ENCODE measurements around the gene NAA40. TPM values are rescaled to one million over a fixed set of nuclear protein-coding genes. Genes with fewer than 3 reads are reported as not detected.
"Not testable (repeated sequence)": the region's sequence is repeated elsewhere in the genome, so short reads cannot be mapped to it uniquely, and the experiment has no call there.

NAA40 gene
- total RNA-seq, 1 donor from 2014 or later: 64.5 TPM

DNA sequence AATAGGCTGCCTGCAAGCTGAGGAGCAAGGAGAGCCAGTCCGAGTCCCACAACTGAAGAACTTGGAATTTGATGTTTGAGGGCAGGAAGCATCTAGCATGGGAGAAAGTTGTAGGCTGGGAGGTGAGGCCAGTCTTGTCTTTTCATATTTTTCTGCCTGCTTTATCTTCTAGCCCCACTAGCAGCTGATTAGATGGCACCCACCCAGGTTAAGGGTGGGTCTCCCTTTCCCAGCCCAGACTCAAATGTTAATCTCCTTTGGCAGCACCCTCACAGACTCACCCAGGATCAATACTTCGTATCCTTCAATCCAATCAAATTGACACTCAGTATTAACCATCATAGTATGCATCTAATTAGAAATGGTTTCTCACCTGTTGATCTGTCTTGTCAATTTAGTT is 30.7 kb downstream of the NAA40 start:
- peaks cover 3% of the 10 kb centered on the region for H3K9me3 Mint-ChIP-seq
- DNase-seq (ENCODE audit: low read depth, low spot score): no peak
- no peaks in the 10 kb centered on the region for H3K27me3 Mint-ChIP-seq (ENCODE audit: low read depth)
- TF ChIP-seq, protein P1, sequence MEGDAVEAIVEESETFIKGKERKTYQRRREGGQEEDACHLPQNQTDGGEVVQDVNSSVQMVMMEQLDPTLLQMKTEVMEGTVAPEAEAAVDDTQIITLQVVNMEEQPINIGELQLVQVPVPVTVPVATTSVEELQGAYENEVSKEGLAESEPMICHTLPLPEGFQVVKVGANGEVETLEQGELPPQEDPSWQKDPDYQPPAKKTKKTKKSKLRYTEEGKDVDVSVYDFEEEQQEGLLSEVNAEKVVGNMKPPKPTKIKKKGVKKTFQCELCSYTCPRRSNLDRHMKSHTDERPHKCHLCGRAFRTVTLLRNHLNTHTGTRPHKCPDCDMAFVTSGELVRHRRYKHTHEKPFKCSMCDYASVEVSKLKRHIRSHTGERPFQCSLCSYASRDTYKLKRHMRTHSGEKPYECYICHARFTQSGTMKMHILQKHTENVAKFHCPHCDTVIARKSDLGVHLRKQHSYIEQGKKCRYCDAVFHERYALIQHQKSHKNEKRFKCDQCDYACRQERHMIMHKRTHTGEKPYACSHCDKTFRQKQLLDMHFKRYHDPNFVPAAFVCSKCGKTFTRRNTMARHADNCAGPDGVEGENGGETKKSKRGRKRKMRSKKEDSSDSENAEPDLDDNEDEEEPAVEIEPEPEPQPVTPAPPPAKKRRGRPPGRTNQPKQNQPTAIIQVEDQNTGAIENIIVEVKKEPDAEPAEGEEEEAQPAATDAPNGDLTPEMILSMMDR (conservative IDR thresholded peaks at IDR 0.05): no peak
- H3K27ac Mint-ChIP-seq (ENCODE audit: unreplicated experiment): no peak overlapping the region
- peaks cover 21% of the 10 kb centered on the region for H3K4me1 Mint-ChIP-seq
- peaks cover 2% of the 10 kb centered on the region for H3K36me3 Mint-ChIP-seq (ENCODE audit: low read depth)
- peak overlapping the region; percentile 13 for H3K4me3 Mint-ChIP-seq

DNA sequence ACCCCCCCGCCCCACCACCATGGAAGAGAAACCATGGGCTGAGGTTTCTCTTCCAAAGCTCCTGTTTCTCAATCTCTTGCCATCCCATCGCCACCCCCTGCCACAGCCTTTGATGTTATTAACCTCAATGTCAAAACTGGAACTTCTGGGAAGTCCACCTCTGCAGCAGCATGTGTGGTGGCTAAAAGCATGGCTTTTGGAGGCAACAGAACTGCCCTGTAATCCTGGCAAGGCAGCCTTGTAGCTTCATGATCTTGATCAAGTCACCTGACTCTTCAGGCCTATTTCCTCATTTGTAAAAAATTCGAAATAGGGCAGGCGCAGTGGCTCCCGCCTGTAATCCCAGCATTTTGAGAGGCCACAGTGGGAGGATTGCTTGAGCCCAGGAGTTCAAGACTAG is 32.1 kb downstream of the NAA40 start:
- Mint-ChIP-seq H3K27me3 (ENCODE audit: low read depth) (no peaks in the 10 kb centered on the region), H3K9me3 (peaks cover 3% of the 10 kb centered on the region), H3K27ac (ENCODE audit: unreplicated experiment) (no peak overlapping the region), H3K36me3 (ENCODE audit: low read depth) (peaks cover 3% of the 10 kb centered on the region), H3K4me3 (no peak overlapping the region), H3K4me1 (peaks cover 26% of the 10 kb centered on the region)
- TF ChIP-seq, protein P1 (conservative IDR thresholded peaks at IDR 0.05): no peak
- no peak for DNase-seq (ENCODE audit: low read depth, low spot score)

DNA sequence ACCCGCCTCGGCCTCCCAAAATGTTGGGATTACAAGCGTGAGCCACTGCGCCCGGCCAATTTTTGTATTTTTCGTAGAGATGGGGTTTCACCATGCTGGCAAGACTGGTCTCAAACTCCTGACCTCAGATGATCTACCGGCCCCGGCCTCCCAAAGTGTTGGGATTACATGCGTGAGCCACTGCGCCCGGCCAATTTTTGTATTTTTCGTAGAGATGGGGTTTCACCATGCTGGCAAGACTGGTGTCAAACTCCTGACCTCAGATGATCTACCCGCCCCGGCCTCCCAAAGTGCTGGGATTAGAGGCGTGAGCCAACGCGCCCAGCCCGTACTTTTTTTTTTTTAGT is 35.1 kb downstream of the NAA40 start:
- not testable (repeated sequence) for H3K9me3 Mint-ChIP-seq; H3K36me3 Mint-ChIP-seq (ENCODE audit: low read depth); H3K27ac Mint-ChIP-seq (ENCODE audit: unreplicated experiment); DNase-seq (ENCODE audit: low read depth, low spot score); H3K27me3 Mint-ChIP-seq (ENCODE audit: low read depth)
- Mint-ChIP-seq H3K4me3 (peak overlapping the region; percentile 100), H3K4me1 (peaks cover 41% of the 10 kb centered on the region)

DNA sequence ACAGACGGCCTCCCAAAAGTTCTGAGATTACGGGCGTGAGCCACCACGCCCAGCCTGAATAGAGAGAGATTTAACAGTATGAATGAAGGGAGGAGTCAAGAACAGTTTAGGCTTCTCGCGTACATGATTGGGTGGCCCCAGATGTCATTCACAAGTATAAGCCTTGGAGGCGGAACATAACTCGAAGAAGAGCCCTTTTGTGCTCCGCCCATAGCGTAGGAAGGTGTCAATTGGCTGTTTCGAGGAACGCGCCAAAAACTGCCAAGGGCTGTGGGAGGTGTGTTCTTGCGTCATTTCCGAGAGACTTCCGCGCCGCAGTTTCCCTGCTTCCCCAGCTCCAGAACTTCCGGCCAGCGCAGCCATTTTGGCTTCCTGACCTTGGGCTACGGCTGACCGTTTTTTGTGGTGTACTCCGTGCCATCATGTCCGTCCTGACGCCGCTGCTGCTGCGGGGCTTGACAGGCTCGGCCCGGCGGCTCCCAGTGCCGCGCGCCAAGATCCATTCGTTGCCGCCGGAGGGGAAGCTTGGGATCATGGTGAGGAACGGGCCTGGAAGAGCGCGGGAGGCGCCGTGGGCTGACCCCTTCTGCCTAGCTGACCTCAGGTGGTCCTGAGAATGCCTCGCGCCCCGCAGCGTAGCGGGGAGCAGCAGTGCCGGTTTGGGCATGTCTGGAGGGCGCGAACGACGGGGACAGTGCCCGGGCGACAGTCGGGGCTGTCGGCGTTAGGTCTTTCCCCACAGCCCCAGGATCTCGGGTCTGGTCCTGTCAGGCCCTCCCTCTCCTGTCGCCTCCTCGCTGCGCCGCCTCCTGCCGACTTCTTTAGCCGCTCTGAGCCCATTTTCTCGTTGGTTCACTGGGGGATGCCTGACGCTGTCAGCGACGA is 35.7 kb downstream of the NAA40 start, which contains the start of gene COX8A:
Gene COX8A, plus strand, starts transcription at position 362 of the 885 bp plus-strand sequence. Its CDS starts 61 bp downstream, at position 423.
- H3K27ac Mint-ChIP-seq (ENCODE audit: unreplicated experiment): peak within 1 kb of the TSS; percentile 100
- H3K4me1 Mint-ChIP-seq: peaks cover 37% of the 10 kb centered on the region
- peaks cover 5% of the 10 kb centered on the region for H3K36me3 Mint-ChIP-seq (ENCODE audit: low read depth)
- no peaks in the 10 kb centered on the region for H3K27me3 Mint-ChIP-seq (ENCODE audit: low read depth)
- TF ChIP-seq, protein P1 (conservative IDR thresholded peaks at IDR 0.05): no peak
- peaks cover 3% of the 10 kb centered on the region for H3K9me3 Mint-ChIP-seq
- peak within 1 kb of the TSS; percentile 100 for H3K4me3 Mint-ChIP-seq
- DNase-seq (ENCODE audit: low read depth, low spot score): peak; percentile 87

DNA sequence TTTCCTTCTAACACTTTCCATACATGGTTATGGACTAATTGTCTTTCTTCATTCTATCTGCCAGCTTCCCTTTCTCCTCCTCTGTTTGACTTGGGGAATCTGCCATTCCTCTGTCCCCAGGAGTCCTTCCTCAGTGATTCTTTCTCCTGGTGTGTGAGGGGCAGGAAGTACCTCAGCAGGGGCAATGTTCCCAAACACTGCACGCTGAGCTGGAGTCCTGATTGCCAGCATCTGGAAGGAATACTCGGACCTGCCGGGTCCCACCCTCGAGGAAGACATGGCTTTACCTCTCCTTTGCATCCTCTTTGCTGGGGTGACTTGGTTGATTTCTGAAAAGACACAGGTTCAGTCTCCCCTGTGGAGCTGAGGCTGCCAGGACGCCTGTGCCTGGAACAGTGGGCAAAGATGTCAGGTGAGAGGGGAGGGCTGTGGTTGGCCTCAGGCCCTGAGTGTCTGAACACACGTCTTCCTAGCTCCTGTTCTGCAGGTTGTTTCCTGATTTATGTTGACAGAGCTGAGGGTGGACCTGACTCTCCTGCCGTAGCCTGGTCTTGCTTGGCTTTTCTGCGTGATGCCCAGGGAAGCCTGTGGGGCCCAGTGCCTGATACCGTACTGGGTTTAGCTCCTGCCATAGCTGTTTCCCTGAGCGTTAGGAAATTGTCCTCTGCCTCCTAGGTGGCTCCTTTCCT is 39.9 kb downstream of the NAA40 start:
- H3K4me1 Mint-ChIP-seq: peaks cover 30% of the 10 kb centered on the region
- no peaks in the 10 kb centered on the region for H3K9me3 Mint-ChIP-seq
- H3K27me3 Mint-ChIP-seq (ENCODE audit: low read depth): no peaks in the 10 kb centered on the region
- peak overlapping the region; percentile 75 for H3K4me3 Mint-ChIP-seq
- TF ChIP-seq, protein P1 (conservative IDR thresholded peaks at IDR 0.05): no peak
- peaks cover 5% of the 10 kb centered on the region for H3K36me3 Mint-ChIP-seq (ENCODE audit: low read depth)
- H3K27ac Mint-ChIP-seq (ENCODE audit: unreplicated experiment): peak overlapping the region; percentile 58
- no peak for DNase-seq (ENCODE audit: low read depth, low spot score)

DNA sequence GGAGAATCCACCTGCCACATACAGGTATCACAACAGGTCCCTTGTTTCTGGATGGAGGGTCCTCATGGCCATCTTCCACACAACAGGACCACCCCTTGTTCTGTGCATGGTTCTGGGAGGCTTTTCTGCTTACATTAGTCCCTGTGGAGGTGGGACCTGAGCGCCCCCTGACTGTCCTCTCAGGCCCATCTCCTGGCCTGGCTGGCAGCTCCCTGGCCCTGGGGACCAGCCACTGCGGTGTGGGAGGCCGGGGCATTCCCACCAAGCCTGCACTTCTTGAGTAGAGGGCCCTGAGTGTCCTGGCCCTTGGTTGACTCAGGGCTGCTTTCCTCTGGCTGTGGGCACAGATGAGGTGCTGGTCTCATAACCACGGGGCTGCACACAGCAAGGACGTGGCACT is 40.6 kb downstream of the NAA40 start:
- H3K27me3 Mint-ChIP-seq (ENCODE audit: low read depth): no peaks in the 10 kb centered on the region
- peaks cover 25% of the 10 kb centered on the region for H3K4me1 Mint-ChIP-seq
- no peak for DNase-seq (ENCODE audit: low read depth, low spot score)
- H3K4me3 Mint-ChIP-seq: peak overlapping the region; percentile 75
- peaks cover 4% of the 10 kb centered on the region for H3K36me3 Mint-ChIP-seq (ENCODE audit: low read depth)
- no peaks in the 10 kb centered on the region for H3K9me3 Mint-ChIP-seq
- H3K27ac Mint-ChIP-seq (ENCODE audit: unreplicated experiment): no peak overlapping the region
- TF ChIP-seq, protein P1 (conservative IDR thresholded peaks at IDR 0.05): no peak

Measured in neural crest cell (in vitro differentiated cells).